ENCODE data around the gene B3GALT6. TPM values are rescaled to one million over a fixed set of nuclear protein-coding genes. Genes with fewer than 3 reads are reported as not detected.

Gene B3GALT6
- total RNA-seq, 1 donor from 2014 or later, result 31.9 TPM

DNA sequence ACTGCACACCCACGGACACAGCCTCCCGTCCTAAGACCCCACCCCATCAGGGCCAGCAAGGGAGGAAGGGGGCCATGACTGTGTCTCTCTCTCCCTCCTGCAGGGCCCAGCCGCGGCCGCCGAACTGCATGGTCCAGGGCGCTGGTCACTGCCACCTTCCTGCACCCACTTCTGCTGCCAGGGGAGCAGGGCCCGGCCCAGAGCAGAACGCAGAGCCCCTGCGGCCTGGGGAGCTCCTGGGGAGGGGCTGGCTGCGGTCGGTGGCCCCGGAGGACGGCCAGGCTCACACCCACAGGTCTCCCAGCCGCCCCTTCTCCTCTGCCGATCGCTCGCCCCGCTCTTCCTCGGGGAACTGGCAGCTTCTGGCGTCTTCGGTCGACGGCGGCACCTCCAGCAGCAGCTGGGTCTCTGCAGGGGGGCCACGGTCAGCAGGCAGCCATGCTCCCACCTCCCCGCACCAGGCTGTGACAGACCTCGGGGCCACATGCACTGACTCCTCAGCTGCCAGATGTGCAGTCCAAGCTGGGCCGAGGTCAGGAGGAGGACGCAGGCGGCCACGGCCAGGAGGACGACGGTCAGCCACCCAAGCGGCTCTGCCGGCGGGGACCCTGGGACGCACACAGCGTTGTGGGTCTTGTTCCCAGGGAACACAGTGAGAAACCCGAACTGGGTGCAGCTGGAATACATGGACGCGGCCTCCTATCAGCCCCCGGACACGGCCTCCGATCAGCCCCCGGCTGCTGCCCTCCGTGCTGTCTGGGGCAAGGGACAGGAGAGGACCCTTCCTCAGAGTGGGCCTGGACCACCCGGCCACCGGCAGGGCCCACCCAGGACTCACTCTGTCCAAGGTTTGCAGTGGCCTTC lies 28.2 kb upstream of the B3GALT6 start:
- H3K36me3 Mint-ChIP-seq (ENCODE audit: insufficient read depth), result no peaks in the 10 kb centered on the region
- TF ChIP-seq, protein P1, sequence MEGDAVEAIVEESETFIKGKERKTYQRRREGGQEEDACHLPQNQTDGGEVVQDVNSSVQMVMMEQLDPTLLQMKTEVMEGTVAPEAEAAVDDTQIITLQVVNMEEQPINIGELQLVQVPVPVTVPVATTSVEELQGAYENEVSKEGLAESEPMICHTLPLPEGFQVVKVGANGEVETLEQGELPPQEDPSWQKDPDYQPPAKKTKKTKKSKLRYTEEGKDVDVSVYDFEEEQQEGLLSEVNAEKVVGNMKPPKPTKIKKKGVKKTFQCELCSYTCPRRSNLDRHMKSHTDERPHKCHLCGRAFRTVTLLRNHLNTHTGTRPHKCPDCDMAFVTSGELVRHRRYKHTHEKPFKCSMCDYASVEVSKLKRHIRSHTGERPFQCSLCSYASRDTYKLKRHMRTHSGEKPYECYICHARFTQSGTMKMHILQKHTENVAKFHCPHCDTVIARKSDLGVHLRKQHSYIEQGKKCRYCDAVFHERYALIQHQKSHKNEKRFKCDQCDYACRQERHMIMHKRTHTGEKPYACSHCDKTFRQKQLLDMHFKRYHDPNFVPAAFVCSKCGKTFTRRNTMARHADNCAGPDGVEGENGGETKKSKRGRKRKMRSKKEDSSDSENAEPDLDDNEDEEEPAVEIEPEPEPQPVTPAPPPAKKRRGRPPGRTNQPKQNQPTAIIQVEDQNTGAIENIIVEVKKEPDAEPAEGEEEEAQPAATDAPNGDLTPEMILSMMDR (IDR thresholded peaks at IDR 0.05; ENCODE audit: unreplicated experiment), result no peak
- no peak overlapping the region for H3K4me3 Mint-ChIP-seq (ENCODE audit: low read depth)
- H3K9me3 Mint-ChIP-seq (ENCODE audit: low read depth), result no peaks in the 10 kb centered on the region
- peaks cover 9% of the 10 kb centered on the region for H3K27me3 Mint-ChIP-seq
- H3K27ac Mint-ChIP-seq, result no peak overlapping the region
- DNase-seq (ENCODE audit: low spot score, unreplicated experiment), result no peak
- H3K4me1 Mint-ChIP-seq (ENCODE audit: low read depth), result peaks cover 2% of the 10 kb centered on the region

DNA sequence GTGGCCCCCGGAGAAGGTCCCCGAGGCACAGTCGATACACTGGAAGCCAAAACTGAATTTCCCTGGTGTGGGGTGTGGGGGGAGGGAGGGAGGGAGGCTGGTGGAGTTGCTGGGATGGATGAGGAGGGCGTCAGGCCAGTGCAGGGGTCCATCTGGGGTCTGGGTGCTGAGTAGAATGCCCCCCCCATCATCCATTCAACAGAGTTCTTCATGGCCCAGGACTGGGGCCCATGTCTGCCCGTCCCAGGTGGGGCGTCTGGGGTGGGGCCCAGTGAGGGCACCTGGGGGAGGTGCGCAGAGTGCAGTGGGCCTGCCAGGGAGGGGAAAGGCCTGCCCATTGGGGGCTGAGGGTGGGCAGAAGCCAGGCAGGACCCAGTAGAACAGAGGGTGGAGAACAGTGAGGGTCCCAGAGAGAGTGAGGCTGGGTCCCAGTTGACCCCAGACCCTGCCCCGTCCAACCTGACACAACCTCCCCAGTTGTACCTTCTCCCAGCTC lies 27.6 kb upstream of the B3GALT6 start:
- TF ChIP-seq, protein P1 (IDR thresholded peaks at IDR 0.05; ENCODE audit: unreplicated experiment), result no peak
- H3K27me3 Mint-ChIP-seq, result peaks cover 9% of the 10 kb centered on the region
- H3K36me3 Mint-ChIP-seq (ENCODE audit: insufficient read depth), result no peaks in the 10 kb centered on the region
- no peaks in the 10 kb centered on the region for H3K9me3 Mint-ChIP-seq (ENCODE audit: low read depth)
- H3K4me1 Mint-ChIP-seq (ENCODE audit: low read depth), result peaks cover 2% of the 10 kb centered on the region
- no peak overlapping the region for H3K27ac Mint-ChIP-seq
- H3K4me3 Mint-ChIP-seq (ENCODE audit: low read depth), result no peak overlapping the region
- DNase-seq (ENCODE audit: low spot score, unreplicated experiment), result no peak

DNA sequence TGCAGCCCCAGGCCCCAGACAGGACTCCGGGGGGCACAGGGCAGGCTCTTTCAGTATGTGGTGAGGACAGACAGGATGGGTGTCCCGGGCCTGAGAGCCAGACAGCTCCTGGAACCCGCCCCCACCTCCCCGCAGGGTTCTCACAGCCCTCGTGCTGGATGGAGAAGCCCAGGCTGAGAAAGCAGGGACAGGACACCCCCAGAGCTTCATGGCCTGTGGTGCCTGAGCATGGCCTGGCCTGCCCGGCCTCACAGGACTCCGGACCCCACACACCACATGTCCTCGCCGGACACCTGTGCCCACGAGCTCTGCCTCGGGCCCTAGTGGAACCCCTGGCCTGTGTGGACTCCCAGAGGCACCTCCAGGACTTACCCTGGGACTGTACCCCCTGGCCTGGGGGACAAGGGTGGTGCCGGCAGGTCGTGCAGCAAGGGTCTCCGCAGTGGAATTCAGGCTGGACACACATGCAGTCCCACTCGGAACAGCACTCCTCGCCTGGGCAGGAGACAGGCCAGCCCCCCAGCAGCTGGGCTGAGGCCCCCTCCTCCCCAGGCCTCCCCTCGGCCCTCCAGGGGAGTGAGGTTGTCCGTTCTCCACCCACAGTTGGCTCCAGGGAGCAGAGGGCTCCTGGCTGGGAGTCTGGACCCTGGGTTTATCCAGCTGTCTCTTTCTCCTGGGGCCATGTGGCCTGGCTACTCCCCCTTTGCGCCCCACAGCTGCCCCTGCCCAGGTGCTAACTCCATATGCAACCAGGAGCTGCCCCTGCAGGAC lies 26.9 kb upstream of the B3GALT6 start:
- no peak overlapping the region for H3K27ac Mint-ChIP-seq
- no peak overlapping the region for H3K4me3 Mint-ChIP-seq (ENCODE audit: low read depth)
- TF ChIP-seq, protein P1 (IDR thresholded peaks at IDR 0.05; ENCODE audit: unreplicated experiment), result no peak
- H3K4me1 Mint-ChIP-seq (ENCODE audit: low read depth), result peaks cover 2% of the 10 kb centered on the region
- no peaks in the 10 kb centered on the region for H3K9me3 Mint-ChIP-seq (ENCODE audit: low read depth)
- H3K27me3 Mint-ChIP-seq, result peaks cover 9% of the 10 kb centered on the region
- H3K36me3 Mint-ChIP-seq (ENCODE audit: insufficient read depth), result no peaks in the 10 kb centered on the region
- no peak for DNase-seq (ENCODE audit: low spot score, unreplicated experiment)

GRCh38 chr1:1205769-1206375 lies 26.2 kb upstream of the B3GALT6 start:
- H3K4me3 Mint-ChIP-seq (ENCODE audit: low read depth), result no peak overlapping the region

More at GRCh38 chr1:1205769-1206375, 26.2 kb upstream of the B3GALT6 start:
- Mint-ChIP-seq H3K9me3 (ENCODE audit: low read depth) (no peaks in the 10 kb centered on the region), H3K4me1 (ENCODE audit: low read depth) (no peaks in the 10 kb centered on the region), H3K27ac (no peak overlapping the region), H3K36me3 (ENCODE audit: insufficient read depth) (no peaks in the 10 kb centered on the region), H3K27me3 (peaks cover 6% of the 10 kb centered on the region)
- TF ChIP-seq, protein P1 (IDR thresholded peaks at IDR 0.05; ENCODE audit: unreplicated experiment), result no peak
- no peak for DNase-seq (ENCODE audit: low spot score, unreplicated experiment)
